Activated T-cell treated with anti-CD3 and anti-CD28 coated beads for 48 hours (primary cell): Measurements from ENCODE around the gene NFX1.
"Not testable (repeated sequence)": the region's sequence is repeated elsewhere in the genome, so short reads cannot be mapped to it uniquely, and the experiment has no call there.

ENCODE experiments used
- DNase-seq: peaks from one replicate; pipeline ENCODE4 v3.0.0-alpha.2; 2020; ENCODE audit warnings: low read depth

The NFX1 gene

DNA sequence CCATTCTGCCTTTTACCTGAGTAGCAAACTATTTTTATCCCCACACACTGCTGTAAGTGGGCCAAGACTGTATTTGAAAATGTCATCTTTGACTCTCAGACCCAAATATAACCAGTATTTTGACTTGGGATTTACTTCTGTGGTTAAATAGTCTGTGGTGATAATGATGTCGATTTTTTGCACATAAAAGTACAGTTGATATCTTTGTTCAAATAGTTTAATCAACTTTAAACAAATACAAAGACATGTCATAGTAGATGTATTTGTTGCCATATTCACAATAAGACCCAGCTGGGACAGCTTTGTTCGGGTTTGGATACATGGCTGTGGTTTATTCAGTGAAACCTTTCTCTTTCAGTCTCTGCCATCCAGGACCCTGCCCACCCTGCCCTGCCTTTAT, 20.4 kb downstream of the NFX1 start:
- no peak for DNase-seq

DNA sequence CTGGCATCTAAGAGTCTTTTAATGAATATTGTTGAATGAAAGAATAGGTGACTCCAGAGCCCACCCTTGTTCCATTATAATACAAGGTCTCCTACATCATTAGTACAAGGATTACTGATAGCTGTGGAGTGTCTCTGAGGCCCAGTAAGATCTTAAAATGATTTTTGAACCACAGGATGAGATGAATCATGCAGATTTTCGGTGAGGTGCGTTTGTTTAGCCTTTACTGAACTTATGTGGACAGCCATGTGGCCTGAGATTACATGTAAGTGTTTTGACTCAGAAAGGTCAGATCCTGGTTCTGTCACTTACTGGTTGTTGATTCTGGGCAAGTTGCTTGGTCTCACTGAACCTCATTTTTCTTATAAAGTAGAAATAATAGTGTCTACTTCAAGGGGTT, 21.6 kb downstream of the NFX1 start:
- DNase-seq = no peak

DNA sequence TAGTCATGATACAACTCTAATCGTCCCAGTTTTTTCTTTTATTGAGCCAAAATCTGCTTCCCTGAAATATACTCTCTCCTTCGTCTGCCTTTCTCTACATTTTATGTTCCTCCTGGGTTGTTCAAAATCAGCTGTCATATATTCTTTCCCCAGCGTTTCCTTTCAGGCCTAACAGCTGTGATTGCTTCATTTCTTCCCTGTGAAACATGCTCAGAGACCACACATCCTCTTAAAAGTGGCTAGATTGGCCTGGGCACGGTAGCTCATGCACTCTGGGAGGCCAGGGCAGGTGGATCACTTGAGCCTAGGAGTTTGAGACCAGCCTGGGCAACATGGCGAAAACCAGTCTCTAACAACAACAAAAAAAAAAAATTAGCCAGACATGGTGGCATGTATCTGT, 25.1 kb downstream of the NFX1 start:
- DNase-seq = no peak

DNA sequence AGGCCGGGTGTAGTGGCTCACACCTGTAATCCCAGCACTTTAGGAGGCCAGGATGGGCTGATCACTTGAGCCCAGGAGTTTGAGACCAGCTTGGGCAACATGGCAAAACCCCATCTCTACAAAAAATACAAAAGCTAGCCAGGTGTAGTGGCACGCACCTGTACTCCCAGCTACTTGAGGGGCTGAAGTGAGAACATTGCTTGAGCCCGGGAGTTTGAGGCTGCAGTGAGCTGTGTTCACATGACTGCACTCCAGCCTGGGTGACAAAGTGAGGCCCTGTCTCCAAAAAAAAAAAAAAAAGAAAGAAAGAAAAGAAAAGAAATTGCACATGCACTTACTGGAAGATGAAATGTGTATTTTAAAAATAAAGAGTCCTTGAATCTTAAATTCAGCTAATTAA, 26.8 kb downstream of the NFX1 start:
- not testable (repeated sequence) for DNase-seq

DNA sequence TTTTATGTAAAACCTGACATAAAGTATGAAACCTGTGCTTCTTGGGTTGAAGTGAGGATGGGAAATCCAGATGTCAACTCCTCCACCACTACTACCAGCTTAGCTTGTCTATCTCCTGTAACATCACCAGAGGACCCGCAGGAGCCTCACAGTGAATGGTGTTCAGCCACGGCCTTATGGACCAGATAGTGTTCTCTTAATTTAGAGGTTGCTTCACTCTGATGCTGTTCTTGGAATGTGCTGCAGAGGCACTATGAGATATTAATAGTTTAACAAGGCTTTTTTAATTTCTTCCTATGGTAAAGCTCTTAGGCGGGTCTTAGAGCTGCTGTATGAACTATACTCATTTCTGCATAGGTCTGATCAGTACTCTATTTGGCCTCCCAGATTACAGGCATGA, 27.9 kb downstream of the NFX1 start:
- DNase-seq = no peak

DNA sequence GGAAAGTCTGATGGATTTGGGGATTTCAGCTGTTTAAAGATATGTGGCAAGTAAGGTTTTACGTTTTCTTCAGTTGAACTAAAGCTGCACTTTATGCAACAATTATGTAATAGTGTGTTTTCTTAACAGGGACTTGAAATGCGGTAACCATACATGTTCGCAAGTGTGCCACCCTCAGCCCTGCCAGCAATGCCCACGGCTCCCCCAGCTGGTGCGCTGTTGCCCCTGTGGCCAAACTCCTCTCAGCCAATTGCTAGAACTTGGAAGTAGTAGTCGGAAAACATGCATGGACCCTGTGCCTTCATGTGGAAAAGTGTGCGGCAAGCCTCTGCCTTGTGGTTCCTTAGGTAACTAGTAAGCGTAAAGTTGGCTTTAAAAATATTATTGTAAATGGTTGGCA, 28.5 kb downstream of the NFX1 start:
- no peak for DNase-seq

DNA sequence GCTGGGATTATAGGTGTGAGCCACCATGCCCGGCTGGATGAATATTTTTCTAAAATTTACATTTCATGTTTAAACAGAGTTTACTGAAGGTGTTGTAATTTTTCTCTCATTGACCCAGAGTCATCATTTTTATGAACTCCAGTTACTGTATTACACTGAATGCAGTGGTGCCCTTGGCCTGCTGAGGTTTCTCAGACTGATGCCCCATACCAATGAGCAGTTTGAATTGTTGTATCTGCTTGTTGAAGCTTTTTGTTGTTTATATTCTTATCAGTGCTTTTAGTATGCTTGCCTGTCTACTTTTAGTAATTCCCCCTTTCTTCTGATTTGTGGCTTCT, 29.9 kb downstream of the NFX1 start:
- no peak for DNase-seq

DNA sequence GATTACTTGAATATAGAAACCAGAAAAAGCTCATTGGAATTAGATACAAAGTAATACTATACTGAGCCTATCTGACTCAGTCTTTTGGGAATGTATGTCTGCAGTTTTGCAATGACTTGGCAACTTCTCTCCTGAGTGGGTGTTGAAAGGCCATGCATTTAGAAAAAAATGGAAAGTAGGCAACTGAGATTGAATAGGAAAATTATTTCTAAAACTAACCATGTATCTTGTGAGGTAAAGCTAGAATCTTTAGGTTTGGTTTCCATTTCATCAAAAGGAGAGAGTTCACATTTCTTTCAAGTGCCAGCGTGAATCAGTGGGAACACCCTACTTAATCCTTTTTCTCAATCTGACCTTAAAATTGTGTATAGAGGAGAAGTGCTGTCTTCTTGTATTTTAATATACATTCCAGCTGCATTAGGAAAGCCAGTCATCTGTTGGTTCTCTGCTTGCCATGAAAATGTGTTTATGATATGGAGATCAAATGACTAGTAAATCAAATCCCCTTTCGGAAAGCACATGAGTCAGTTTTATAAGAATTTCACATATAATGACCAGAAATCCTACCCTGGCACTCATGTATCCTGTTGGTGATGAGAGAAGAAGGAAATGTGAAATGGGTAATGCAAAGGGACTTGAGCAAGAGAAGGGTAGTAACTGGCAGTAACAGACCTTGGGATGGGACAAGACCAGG, 30.4 kb downstream of the NFX1 start:
- DNase-seq = no peak

DNA sequence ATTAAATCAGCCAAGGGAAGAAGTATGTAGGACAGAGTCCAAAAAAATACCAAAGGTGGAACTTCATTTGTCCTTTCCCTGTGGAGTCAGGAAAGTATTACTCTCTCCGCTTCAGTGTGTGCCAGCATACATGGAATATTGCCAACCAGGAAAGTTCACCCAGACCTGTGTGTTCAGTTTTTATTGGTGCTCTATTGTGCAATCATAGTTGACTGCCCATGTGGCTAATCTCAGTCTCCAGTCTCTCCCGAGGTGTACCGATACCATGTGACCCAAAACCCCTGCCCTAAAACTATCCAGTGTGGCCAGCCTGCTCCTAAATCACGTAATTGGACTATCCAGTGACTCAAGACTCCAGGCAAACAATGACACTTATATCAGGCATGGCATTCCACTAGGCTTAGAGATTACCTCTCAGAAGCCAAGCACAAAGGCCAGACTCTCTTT, 38.8 kb downstream of the NFX1 start:
- DNase-seq = no peak

DNA sequence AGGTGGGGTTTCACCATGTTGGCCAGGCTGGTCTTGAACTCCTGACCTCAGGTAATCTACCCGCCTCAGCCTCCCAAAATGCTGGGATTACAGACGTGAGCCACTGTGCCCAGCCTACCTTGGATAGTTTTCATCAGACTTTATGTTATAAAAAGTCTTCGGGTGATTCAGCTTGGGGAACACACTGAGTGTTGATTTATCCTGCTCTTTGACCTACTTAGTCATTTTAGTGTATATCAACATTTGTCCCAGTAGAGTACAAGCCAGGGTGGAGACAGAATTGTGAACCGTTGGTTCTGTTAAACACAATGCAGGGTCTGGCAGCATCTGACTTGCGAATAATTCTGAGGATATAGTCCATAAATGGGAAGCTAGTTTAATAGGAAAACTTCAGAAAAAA, 39.7 kb downstream of the NFX1 start:
- DNase-seq = no peak

DNA sequence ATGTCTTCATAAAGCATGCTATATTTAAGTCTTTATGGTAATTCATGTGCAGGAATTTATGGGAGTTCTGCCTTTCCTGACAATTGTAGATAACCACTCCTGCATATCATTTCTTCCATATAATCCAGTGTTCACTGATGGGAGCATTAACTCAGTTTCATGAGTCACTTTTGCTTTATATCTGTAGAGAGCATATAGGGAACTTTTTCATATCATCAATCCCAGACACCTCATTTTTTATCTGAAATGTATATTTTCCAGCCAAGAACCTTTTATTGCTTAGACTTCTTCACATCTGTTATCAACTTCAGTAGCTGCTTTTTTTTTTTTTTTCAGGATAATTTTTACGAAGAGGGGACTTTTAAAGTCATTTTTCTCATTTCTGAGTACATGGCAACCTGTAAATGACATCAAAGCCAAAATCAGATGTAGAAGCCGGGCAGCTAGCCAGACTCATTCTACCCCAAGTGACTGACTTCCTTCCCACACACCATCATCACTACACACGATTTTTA, 41.1 kb downstream of the NFX1 start:
- no peak for DNase-seq

DNA sequence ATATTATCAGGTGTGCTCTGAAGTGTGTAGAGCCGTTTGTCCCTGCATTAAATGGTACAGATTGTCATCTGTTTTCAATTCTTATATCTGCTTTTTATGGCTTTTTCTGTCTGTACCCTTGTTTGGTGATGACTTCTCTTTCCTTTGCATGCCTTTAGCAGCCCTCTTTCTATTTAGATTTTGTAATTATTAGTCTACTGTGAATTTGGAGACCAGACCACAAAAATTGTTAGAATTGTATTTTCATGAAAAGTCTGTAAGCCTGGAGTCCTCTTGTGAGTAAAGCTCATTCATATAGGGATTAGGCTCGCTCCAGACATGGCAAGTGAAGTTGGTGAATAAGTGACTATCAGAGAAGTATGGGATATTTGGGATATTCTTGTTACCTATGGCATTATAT, 41.7 kb downstream of the NFX1 start:
- no peak for DNase-seq

DNA sequence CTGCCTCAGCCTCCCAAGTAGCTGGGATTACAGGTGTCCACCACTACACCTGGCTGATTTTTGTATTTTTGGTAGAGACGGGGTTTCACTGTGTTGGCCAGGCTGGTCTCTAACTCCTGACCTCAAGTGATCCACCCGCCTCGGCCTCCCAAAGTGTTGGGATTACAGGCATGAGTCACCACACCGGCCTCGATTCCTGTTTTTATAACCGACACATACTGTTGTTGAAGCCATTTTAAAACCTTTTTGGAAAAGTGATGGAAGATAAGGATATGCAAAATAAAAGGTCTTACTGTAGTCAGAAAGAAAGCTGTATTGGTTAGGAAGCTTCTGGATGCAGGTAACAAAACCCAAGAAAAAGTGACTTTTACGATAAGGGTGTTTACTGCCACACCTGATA, 42.6 kb downstream of the NFX1 start:
- not testable (repeated sequence) for DNase-seq

DNA sequence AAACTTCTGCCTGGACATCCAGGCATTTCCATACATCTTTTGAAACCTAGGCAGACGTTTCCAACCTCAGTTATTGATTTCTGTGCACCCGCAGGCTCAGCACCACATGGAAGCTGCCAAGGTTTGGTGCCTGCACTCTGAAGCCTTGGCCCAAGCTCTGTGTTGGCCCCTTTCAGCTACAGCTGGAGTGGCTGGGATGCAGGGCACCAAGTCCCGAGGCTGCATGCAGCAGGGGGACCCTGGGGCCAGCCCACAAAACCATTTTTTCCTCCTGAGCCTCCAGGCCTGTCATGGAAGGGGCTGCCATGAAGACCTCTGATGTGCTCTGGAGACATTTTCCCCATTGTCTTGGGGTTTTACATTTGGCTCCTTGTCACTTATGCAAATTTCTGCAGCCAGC, 49.9 kb downstream of the NFX1 start:
- DNase-seq = no peak

DNA sequence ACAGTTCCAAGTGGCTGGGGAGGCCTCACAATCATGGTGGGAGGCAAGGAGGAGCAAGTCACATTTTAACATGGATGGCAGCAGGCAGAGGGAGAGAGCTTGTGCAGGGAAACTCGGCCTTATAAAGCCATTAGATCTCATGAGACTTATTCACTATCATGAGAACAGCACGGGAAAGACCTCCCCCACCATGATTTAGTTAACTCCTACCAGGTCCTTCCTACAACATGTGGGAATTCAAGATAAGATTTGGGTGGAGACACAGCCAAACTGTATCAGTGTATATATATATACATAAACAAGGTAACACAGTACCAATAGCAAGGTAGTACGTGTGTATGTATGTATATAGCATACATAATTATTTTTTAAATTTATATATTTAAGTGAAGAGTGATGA, 50.9 kb downstream of the NFX1 start:
- DNase-seq = no peak

DNA sequence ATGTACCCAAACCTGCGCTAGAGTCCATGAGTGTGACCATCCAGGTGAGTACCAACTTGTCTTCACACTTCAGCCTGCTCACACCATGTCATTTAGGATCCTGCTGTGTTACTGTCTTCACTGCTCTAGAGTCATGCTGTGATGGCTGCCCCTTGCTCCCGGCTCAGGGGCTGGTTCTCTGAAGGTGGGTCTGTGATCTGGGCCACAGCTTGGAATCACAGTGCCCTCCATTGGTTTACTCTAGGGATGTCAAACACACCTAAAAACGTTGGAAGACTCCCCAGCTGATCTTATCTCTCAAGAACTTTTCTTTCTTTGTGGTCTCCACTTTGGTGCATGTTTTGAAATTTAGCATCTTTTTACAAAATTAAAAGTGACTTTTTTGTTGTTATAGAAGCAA, 53.8 kb downstream of the NFX1 start:
- no peak for DNase-seq

DNA sequence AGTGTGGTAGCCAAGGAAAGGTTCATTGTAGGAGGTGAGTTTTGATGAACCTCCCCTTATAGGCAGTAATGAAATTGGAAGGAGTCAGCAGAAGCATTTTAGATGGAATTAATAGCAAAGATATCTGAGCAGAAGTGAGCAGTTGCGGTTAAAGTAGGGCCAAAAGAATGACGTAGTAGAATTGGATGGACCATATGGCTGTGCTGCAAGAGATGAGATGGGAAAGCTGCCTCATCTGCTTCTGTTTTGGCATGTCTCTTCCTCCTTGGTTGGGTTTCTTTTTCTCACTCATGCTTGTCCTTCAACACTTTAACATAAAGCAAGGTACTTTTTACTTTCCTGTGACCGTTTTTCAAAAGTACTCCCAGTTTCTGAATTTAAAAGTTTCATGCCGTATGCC, 56.2 kb downstream of the NFX1 start:
- no peak for DNase-seq

DNA sequence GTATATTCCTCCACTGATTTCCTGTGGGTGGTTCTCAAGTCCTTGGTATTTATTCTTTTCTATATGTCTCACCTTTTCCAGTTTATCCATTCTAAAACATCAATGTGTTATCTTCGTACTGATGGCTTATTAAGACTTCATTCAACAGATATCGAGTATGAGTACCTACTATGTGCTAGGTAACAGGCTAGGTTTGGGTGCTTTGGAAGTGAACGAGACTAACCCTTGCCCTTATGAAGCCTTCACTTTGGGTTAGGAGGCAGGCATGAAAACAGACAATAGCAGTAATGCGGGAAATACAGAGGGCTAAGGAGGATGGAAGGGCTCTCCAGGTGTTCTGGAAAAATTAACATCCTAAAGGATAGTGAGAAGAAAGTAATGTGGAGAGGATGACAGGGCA, 58.7 kb downstream of the NFX1 start:
- no peak for DNase-seq

DNA sequence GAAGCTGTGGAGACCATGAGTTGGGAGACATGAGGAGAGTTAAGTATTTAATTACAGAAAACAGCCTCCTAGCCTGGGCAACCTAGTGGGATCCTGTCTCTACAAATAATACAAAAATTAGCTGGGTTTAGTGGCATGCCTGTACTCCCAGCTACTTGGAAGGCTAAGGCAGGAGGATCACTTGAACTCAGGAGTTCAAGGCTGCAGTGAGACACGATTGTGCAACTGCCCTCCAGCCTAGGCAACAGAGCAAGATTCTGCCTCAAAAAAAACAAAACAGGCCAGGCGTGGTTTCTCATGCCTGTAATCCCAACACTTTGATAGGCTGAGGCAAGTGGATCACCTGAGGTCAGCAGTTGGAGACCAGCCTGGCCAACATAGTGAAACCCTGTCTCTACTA, 59.4 kb downstream of the NFX1 start:
- DNase-seq = no peak

DNA sequence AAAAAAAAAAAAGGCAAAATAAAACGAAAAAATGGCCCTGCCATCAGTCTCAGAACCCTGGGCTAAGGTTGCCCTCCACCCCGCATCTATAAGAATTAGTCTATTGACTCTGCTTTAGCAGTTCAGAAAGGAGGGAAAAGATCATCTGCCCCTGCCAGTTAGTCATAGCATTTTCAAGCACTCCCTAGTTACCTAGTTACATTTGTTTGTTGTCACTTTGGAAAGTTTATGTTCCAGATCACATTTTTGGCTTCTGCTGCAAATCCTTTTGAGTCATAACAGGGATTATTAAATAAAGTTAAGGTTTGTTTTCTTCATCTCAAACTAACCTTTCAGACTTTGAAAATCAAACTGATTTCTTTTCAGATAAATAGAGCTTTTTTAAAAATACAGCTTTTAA, 60.0 kb downstream of the NFX1 start:
- no peak for DNase-seq

DNA sequence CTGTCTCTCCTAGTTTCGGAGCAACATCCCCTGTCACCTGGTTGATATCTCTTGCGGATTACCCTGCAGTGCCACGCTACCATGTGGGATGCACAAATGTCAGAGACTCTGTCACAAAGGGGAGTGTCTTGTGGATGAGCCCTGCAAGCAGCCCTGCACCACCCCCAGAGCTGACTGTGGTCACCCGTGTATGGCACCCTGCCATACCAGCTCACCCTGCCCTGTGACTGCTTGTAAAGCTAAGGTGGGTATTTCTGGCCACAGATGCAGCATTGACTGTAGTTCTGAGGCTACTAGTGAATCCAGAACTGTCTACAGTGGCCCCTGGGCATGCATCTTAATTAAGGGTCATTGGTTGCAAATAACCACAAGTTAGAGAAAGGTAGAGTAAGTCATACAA, 61.2 kb downstream of the NFX1 start:
- DNase-seq = no peak

DNA sequence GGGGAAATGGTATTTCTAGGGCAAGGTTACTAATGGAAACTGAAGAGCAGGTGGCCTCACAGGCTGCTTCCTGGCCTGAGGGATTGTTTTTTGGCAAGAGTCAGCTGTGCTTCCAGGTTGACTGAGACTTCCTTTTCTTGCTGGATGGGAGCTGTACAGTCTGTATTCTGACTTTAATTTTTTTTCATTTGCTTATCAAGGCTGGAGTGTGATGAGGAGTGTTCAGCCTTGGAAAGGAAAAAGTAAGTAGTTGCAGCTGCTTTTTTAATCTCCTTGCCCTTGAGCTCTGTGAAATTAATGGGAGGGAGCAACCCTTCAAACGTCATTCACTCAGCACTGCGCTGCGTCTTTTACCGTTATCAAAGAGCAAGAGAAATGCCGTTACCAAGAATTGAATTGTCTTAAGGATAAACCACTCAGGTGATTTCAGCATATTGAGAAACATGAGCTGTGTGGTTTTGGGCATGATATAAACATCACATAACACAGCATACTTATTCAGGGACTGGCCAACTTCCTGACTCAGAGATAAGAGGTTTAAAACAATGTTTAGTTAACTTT, 64.4 kb downstream of the NFX1 start:
- DNase-seq = no peak

DNA sequence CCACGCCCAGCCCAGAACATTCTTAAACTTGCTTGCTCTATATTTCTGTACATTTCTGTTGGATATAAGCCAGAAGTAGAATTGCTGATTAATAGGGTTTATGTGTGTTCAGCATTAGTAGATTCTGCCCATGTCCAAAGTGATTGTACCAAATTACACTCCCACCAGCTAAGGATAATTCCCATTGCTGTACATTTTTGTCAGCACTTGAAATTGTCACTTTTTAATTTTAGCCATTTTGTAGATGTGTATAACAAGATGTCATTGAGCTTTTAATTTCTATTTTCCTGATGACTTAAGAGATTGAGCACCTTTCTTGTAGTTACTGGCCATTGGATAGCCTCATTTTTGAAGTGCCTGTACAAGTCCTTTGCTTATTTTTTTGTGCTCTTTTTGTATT, 65.6 kb downstream of the NFX1 start:
- DNase-seq = no peak

DNA sequence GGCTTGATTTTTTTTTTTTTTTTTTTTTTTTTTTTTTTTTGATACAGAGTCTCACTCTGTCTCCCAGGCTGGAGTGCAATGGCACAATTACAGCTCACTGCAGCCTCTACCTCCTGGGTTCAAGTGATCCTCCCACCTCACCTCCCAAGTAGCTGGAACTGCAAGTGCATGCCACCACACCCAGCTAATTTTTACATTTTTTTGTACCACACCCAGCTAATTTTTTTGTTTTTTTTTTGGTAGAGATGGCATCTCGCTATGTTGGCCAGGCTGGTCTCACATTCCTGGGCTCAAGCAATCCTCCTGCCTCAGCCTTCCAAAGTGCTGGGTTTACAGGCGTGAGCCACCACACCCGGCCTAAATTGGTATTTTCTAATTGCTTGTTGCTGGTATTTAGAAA, 68.3 kb downstream of the NFX1 start:
- DNase-seq = not testable (repeated sequence)
